D341Med (cell line): ENCODE results near the gene PXDN.

Experiments
- DNase-seq: peaks from one replicate; pipeline ENCODE4 v3.0.0; 2012; ENCODE audit warnings: low spot score

Gene PXDN

DNA sequence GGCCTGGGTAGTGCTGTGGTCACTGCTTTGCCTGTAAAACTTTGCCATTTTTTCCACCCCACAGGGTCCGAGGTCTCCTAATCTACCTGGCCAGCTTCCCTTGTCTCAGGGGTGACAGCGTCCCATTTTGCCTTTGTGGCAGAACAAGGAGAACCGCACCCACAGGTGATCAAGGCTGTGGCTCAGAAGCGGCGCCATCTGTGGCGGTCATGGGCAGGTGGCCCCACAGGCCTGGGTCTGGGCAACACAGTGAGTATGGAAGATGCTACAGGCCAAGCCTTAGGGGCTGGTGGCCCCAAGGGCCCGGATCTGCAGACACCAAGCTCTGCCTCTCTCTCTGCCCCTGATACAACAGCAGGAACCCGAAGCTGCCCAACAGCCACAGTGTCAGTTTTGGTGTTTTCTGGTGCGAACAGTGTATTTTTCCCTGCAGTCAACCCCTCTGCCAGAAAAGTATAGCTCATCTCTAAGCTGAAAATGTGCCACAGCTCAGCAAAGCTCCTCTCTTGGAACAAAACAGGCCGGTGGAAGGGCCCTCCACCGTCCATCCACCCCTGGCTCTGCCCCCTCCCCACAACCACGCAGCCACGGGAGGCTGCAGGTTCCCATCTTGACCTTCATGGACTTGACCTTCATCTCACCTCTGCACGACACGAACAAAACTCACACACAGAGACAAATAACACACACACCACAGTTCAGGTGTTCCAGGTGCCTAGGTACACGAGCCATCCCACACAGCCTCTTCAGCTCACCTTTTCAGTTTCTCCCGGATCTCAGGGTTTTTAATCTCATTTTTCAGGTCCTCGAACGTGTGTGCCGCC lies 96.7 kb downstream of the PXDN start:
- peak; percentile 6 for DNase-seq

- peak; percentile 13 for DNase-seq
Measured at GRCh38 chr2:1645761-1646476, 98.4 kb downstream of the PXDN start.

DNA sequence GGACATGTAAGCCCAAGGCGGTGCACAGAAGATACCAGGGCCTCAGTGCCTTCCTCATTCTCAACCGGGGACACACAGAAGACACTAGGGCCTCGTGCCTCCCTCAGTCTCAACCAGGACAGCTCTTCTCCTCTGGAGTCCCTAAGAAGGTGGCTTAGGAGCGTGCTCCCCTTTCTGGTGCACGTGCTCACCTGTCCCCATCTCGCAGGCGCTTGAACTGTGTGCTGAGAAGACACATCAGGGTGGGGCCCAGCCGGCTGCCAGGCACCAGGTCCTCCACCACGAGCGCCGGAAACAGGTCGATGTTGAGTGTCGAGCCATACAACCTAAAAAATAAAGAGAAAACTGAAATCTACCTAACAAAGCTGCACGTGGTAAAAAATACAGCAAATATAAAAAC lies 99.9 kb downstream of the PXDN start:
- peak; percentile 9 for DNase-seq

- DNase-seq = peak; percentile 5
Measured at GRCh38 chr2:1642993-1643619, 101.2 kb downstream of the PXDN start.

DNA sequence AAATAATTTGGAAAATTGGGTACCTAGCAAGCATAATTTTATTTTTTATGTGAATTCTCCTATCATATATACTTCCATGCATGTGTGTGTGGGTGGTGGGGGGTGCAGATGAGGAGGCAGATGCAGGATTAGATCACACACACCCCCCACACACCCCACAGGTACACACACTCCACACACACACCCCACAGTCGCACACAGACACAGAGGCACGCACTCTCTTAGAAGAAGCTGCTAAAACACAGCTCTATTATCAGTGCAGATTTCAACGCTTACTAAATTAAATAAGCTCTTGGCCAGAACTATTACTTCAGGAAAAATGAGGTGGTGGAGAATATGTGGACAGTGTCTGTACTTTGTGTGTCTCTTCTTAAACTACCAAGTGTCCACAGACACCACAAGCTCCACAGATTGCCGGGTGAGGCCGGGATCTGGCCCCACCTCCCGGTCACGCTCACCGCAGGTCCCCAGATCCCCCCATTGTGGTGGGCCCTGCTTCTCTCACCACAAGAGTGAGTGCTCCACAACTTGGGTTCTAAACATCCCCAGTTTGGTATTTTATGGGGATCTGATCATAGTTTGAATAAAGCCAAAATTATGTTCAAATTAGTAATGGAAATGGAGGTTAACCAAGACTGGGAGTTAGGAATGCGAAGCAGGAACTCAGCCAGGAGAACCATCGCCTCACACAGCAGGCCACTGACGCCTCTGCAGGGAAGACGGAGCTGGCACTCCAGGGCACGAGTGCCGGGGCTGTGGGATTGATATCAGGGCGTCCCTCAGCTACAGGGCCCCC lies 102.1 kb downstream of the PXDN start:
- peak; percentile 12 for DNase-seq

DNA sequence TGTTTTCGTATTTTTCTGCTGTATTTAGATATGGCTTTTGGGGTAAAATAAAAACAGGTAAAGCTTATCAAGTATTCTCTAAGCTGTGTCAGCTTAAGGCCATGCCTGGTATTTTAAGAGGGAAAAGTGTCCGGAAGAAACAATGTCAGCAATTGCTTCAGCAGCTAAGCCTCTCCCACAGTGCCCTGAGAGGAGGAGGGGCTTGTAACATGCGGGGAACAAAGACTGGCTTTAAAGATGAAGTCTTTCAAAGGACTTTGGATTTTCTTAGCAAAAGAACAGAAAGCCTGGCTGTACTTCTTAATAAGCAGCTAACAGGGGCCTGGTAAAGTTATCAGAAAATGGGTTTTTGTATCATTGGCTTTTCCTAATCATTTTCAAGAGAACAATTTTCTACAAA lies 102.8 kb downstream of the PXDN start:
- DNase-seq = no peak

- peak; percentile 8 for DNase-seq
Measured at GRCh38 chr2:1640301-1641135, 103.8 kb downstream of the PXDN start.

DNA sequence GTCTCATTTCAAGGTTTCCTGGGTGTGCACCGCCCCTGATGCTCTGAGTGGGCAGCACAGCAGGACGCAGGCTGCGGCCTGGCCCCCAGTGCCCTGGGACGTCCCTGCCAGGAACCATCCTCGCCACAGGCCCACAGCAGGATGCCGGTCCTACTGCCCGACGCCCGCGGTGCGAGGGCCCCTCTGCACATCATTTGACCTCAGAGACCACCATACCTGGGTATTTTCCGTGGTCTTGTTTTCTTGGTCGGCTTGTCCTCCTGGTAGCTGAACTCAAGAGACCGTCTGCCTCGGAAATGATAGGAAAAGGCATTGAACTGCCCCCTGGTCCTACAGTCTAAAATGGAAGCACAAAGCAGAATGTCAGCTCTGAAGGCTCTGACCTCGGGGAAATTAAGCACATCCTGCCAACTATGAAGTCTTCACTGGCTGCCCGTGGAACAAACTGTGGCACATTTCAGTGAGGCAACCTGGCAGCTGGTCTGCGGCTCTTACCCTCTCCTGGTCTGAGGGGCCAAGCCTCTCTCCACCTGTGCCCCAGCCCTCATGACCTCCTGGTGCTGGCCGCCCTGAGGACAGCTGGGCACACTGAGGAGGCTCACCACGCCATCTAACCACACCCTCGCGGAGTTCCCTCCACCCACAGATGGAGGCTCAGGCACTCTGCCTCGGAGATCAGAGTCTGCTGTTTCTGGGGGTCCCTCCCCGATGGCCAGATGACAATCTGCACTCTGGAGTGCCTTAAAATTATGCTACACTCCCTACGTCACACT lies 105.0 kb downstream of the PXDN start:
- DNase-seq = no peak

- DNase-seq = no peak
Measured at GRCh38 chr2:1638281-1638860, 105.9 kb downstream of the PXDN start.

DNA sequence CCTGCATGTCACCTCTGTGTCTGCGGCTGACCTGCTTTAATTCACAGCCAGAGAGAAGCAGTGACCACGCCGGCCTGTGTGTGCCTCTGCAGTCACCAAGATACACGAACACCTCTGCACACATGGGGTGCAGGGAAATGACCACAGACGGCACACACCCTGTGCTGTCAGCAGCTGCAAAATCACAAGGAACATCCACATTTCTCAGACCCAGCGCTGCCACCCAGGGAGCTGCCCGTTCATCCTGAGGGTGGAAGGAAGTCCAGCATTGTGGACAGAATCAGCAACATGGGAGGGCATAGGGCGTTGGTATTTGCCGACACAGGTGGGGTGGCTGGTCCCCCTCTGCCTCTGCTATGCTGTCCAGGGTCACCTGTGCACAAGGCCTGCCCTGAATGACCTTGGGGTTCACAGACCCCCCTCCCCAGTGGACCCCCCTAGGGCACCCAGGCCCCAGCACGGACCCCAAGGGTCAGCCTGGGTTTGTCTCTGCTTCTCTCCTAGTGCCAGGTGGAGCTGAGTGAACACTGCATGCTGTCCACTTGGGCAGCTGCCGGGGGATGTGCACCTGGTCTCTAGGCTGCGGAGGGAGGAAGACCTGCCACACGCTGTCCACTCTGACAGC lies 107.4 kb downstream of the PXDN start:
- no peak for DNase-seq

DNA sequence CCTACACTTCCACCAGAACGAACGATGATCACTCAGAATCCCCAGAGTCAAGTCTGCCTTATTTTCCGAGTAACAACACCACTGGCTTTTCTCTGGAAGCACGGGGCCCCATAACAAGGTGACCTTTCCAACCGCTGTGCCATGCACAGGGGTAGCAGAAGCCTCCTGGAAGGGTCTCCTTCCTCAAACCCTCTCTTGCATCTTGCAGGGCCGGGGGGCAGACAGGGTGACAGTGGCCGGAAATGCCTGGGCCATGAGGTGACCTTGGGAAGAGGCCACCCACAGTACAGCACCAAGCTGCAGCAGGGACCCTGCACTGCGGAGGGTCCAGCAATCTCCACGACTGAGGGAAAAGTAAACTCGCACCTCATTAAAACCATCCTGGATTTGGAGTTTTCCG lies 108.5 kb downstream of the PXDN start:
- no peak for DNase-seq

DNA sequence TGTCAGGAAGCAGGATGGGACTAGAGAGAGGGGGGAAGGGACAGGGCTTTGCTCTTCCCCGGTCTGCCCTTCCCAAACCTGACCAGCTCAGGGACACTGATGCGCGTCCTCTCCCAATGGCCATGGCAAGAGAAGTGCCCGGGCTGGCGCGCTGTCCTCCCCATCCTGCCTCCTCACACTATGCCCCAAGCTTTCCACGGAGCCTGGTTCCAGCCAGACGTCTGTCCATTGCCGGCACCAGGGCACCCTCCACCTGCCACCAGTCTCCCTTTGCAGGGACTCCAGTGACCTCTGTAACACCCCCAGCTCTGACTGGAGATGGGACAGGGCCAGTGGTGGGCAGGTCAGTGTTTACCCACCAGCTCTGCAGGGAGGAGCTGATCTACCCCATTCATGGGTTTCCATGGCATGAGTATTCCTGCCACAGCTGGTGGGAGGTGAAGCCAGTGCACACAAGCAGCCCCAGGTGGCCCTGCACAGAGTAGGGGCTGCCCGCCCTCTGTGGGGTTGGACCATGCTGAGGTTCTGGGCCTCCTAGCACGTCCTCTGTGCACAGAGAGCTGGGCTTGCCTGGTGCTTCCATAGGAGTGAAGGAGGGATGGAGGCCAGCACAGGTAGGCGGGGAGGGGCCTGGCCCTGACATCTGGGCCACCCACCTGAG lies 109.5 kb downstream of the PXDN start:
- DNase-seq = no peak

DNA sequence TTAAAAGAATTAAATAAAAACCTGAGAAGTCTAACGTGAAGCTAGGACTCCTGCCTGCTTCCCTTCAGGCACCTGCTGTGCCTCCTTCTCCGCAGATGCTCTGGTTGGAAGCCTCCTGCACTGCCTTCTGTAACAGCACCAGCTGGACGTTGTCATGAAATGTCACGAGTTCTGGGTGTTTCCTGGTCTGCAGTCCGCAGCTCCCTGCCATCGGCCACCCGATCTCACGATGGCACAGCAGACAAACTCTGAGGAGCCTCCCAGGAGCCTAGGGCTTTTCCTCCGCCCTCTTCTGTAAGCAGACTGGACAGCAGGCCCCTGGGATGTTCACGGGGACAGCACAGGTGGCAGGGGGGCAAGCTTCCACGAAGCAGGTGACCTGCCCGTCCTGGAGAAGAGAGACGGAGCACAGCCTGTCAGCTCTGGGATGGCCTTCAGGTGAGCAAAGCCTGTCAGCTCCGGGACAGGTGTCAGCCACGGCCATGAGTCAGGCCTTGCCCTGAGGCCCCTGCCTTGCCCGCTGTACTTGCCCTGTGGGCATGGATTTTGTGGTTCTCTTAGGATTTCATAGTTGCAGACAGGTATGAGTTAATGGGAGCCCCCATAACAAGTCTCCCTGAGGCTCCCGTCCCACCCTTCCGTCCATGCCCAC lies 110.3 kb downstream of the PXDN start:
- no peak for DNase-seq

GRCh38 chr2:1633092-1633671 lies 111.1 kb downstream of the PXDN start:
- no peak for DNase-seq

- DNase-seq = no peak
Measured at GRCh38 chr2:1632510-1632909, 111.8 kb downstream of the PXDN start.

DNA sequence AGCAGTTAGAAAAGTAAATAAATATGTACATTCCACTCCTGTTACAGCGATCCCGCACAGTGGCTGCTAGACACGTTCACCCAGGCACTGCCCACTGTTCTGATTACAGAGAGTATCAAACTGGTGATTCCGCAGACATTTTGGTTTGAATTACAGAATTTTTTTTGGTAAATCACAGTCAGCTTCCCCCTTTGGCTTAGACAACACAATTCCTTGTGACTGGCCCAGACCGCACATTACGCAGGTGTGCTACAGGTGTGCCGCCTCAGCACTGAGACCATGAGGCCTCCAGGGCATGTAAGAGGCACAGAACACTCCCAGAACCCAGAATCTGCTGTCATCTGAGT lies 112.3 kb downstream of the PXDN start:
- no peak for DNase-seq

- no peak for DNase-seq
Measured at GRCh38 chr2:1631292-1632001, 112.9 kb downstream of the PXDN start.

GRCh38 chr2:1628893-1629292 lies 115.4 kb downstream of the PXDN start:
- no peak for DNase-seq
